Smooth muscle cell (in vitro differentiated cells): ENCODE measurements around the gene NUAK1. TPM values are rescaled to one million over a fixed set of nuclear protein-coding genes. Genes with fewer than 3 reads are reported as not detected.
A peak's percentile ranks its signal among the peaks of the same experiment; 100 is the strongest.

Source experiments
- DNase-seq: peaks from one replicate; lab custom pipeline; 2025; ENCODE audit not compliant: unreplicated experiment; lab: John Stamatoyannopoulos, UW
- H2AFZ ChIP-seq: fragments of 200-600 bp; sonication (generic); 2 replicates; pipeline ENCODE4 v1.6.0; 2016; ENCODE audit warnings: antibody characterized with exemption, low read depth, mild to moderate bottlenecking
- H3F3A ChIP-seq: fragments of 200-600 bp; sonication (generic); 2 replicates; pipeline ENCODE4 v1.6.0; 2017; ENCODE audit warnings: antibody characterized with exemption, low read depth
- H3K27ac ChIP-seq: fragments of 200-600 bp; sonication (generic); 2 replicates; pipeline ENCODE4 v1.5.1; 2016; ENCODE audit warnings: low read depth, mild to moderate bottlenecking
- H3K27me3 ChIP-seq: fragments of 200-600 bp; sonication (generic); 2 replicates; pipeline ENCODE4 v1.6.1; 2016; ENCODE audit warnings: low read depth, mild to moderate bottlenecking
- H3K36me3 ChIP-seq: fragments of 200-600 bp; sonication (generic); 2 replicates; pipeline ENCODE4 v1.5.1; 2016; ENCODE audit warnings: low read depth
- H3K4me1 ChIP-seq: fragments of 200-600 bp; sonication (generic); 2 replicates; pipeline ENCODE4 v1.5.1; 2016; ENCODE audit warnings: low read depth
- H3K4me2 ChIP-seq: fragments of 200-600 bp; sonication (generic); 2 replicates; pipeline ENCODE4 v1.6.0; 2016; ENCODE audit warnings: mild to moderate bottlenecking
- H3K4me3 ChIP-seq: fragments of 200-600 bp; sonication (generic); 2 replicates; pipeline ENCODE4 v1.5.1; 2016; ENCODE audit warnings: mild to moderate bottlenecking
- H3K79me2 ChIP-seq: fragments of 200-600 bp; sonication (generic); 2 replicates; pipeline ENCODE4 v1.6.0; 2016; ENCODE audit warnings: low read depth, mild to moderate bottlenecking
- H3K9ac ChIP-seq: fragments of 200-600 bp; sonication (generic); 2 replicates; pipeline ENCODE4 v1.6.0; 2016; ENCODE audit warnings: low read depth
- H3K9me3 ChIP-seq: fragments of 200-600 bp; sonication (generic); replicated peaks from 2 replicates; pipeline ENCODE4 v1.5.1; 2016; ENCODE audit warnings: low read depth
- H4K20me1 ChIP-seq: fragments of 200-600 bp; sonication (generic); 2 replicates; pipeline ENCODE4 v1.6.0; 2016; ENCODE audit warnings: low read depth
- CTCF ChIP-seq: fragments of 200-600 bp; sonication (generic); IDR thresholded peaks from 2 replicates; pipeline ENCODE4 v1.5.1; 2017; ENCODE audit warnings: borderline replicate concordance, mild to moderate bottlenecking, antibody characterized with exemption; ENCODE audit not compliant: insufficient read depth, poor library complexity, severe bottlenecking
- WGBS: methylation state at CpG from one replicate; pipeline ENCODE4 v1.1.7; 2016; ENCODE audit warnings: low lambda C conversion rate; 5-methylcytosine and 5-hydroxymethylcytosine counted together
- polyA plus RNA-seq: library from polyadenylated mRNA; unstranded; fragments of >200 nt; fragmentation: Nextera tagmentation; extraction: Ambion mirVana; gene quantifications from 2 replicates; pipeline ENCODE4 v1.2.1, GENCODE V29; 2016
- total RNA-seq: library from RNA; depleted of rRNA; stranded (reverse); fragments of >200 nt; gene quantifications from 2 replicates; pipeline ENCODE4 v1.2.3, GENCODE V29; 2014

NUAK1 gene
- total and polyA plus RNA-seq, 2 experiments from 2014 or later, result 35.3 to 64.2 TPM

- no peaks in the 10 kb centered on the region for H3K9me3 ChIP-seq
- no peak for DNase-seq
- H4K20me1 ChIP-seq, result peaks cover 100% of the 10 kb centered on the region
- H3K4me2 ChIP-seq, result no peak overlapping the region
- peaks cover 39% of the 10 kb centered on the region for H3K4me1 ChIP-seq
- H3K27me3 ChIP-seq, result no peaks in the 10 kb centered on the region
- no peak overlapping the region for H3K4me3 ChIP-seq
- no peak overlapping the region for H2AFZ ChIP-seq
- H3K79me2 ChIP-seq, result peaks cover 98% of the 10 kb centered on the region
- no peak for TF ChIP-seq CTCF
- peak overlapping the region; percentile 83 for H3K27ac ChIP-seq
- H3K36me3 ChIP-seq, result no peaks in the 10 kb centered on the region
- H3K9ac ChIP-seq, result no peak overlapping the region
- 82% methylated on average over 10 of the region's 10 CpGs for WGBS
- peaks cover 47% of the 10 kb centered on the region for H3F3A ChIP-seq
Measured at GRCh38 chr12:106127338-106128126, 11.2 kb downstream of the NUAK1 start.

GRCh38 chr12:106126441-106127337 lies 12.1 kb downstream of the NUAK1 start:
- Histone ChIP-seq H4K20me1 (peaks cover 100% of the 10 kb centered on the region), H3K27ac (peak overlapping the region; percentile 83), H3K79me2 (peaks cover 100% of the 10 kb centered on the region), H3F3A (peaks cover 53% of the 10 kb centered on the region), H3K27me3 (no peaks in the 10 kb centered on the region), H3K4me3 (no peak overlapping the region), H3K9ac (peak overlapping the region; percentile 4), H3K9me3 (no peaks in the 10 kb centered on the region), H3K4me2 (peak overlapping the region; percentile 63), H3K36me3 (no peaks in the 10 kb centered on the region), H3K4me1 (peaks cover 35% of the 10 kb centered on the region), H2AFZ (no peak overlapping the region)
- WGBS, result 95% methylated on average over 2 of the region's 2 CpGs
- TF ChIP-seq CTCF, result no peak
- DNase-seq, result no peak

GRCh38 chr12:106125351-106126095 lies 13.2 kb downstream of the NUAK1 start:
- no peaks in the 10 kb centered on the region for H3K27me3 ChIP-seq
- H3K36me3 ChIP-seq, result no peaks in the 10 kb centered on the region
- no peak overlapping the region for H2AFZ ChIP-seq
- peak overlapping the region; percentile 4 for H3K9ac ChIP-seq
- peak overlapping the region; percentile 63 for H3K4me2 ChIP-seq
- WGBS, result 77% methylated on average over 9 of the region's 9 CpGs
- TF ChIP-seq CTCF, result no peak
- H3K79me2 ChIP-seq, result peaks cover 100% of the 10 kb centered on the region
- H3K4me1 ChIP-seq, result peaks cover 30% of the 10 kb centered on the region
- peaks cover 100% of the 10 kb centered on the region for H4K20me1 ChIP-seq
- no peak overlapping the region for H3K4me3 ChIP-seq
- no peak for DNase-seq
- H3K9me3 ChIP-seq, result no peaks in the 10 kb centered on the region
- H3F3A ChIP-seq, result peaks cover 60% of the 10 kb centered on the region
- peak overlapping the region; percentile 83 for H3K27ac ChIP-seq
